Measurements from ENCODE around the gene KRTAP5-8. TPM values are rescaled to one million over a fixed set of nuclear protein-coding genes. Genes with fewer than 3 reads are reported as not detected.
A peak's percentile ranks its signal among the peaks of the same experiment; 100 is the strongest.
"Not testable (repeated sequence)": the region's sequence is repeated elsewhere in the genome, so short reads cannot be mapped to it uniquely, and the experiment has no call there.

The KRTAP5-8 gene
- total RNA-seq, 1 donor from 2014 or later, result not detected

GRCh38 chr11:71563406-71563805 lies 25.6 kb downstream of the KRTAP5-8 start:
- peaks cover 19% of the 10 kb centered on the region for H3K9me3 Mint-ChIP-seq (ENCODE audit: unreplicated experiment)
- no peak for DNase-seq
- TF ChIP-seq CTCF (IDR thresholded peaks at IDR 0.05; ENCODE audit: partially characterized antibody, unreplicated experiment), result no peak
- H3K36me3 Mint-ChIP-seq (ENCODE audit: unreplicated experiment), result peaks cover 15% of the 10 kb centered on the region
- peaks cover 13% of the 10 kb centered on the region for H3K4me1 Mint-ChIP-seq (ENCODE audit: low read depth, unreplicated experiment)
- H3K4me3 Mint-ChIP-seq (ENCODE audit: unreplicated experiment), result no peak overlapping the region
- H3K27ac Mint-ChIP-seq (ENCODE audit: unreplicated experiment), result no peak overlapping the region
- H3K27me3 Mint-ChIP-seq (ENCODE audit: unreplicated experiment), result peaks cover 12% of the 10 kb centered on the region

GRCh38 chr11:71564430-71564829 lies 26.6 kb downstream of the KRTAP5-8 start:
- H3K36me3 Mint-ChIP-seq (ENCODE audit: unreplicated experiment), result peaks cover 10% of the 10 kb centered on the region
- peaks cover 12% of the 10 kb centered on the region for H3K27me3 Mint-ChIP-seq (ENCODE audit: unreplicated experiment)
- H3K27ac Mint-ChIP-seq (ENCODE audit: unreplicated experiment), result no peak overlapping the region
- no peak for DNase-seq
- H3K9me3 Mint-ChIP-seq (ENCODE audit: unreplicated experiment), result peaks cover 23% of the 10 kb centered on the region
- no peak overlapping the region for H3K4me3 Mint-ChIP-seq (ENCODE audit: unreplicated experiment)
- TF ChIP-seq CTCF (IDR thresholded peaks at IDR 0.05; ENCODE audit: partially characterized antibody, unreplicated experiment), result no peak
- H3K4me1 Mint-ChIP-seq (ENCODE audit: low read depth, unreplicated experiment), result peaks cover 13% of the 10 kb centered on the region

- peaks cover 23% of the 10 kb centered on the region for H3K9me3 Mint-ChIP-seq (ENCODE audit: unreplicated experiment)
Observed at GRCh38 chr11:71565263-71565662, 27.4 kb downstream of the KRTAP5-8 start, which contains the start of gene KRTAP5-10. TSS of gene KRTAP5-10 (plus strand) at chr11:71565563. CDS start at chr11:71565588, 25 bp downstream.

GRCh38 chr11:71566081-71566620 lies 28.3 kb downstream of the KRTAP5-8 start:
- no peak for DNase-seq
- peaks cover 10% of the 10 kb centered on the region for H3K36me3 Mint-ChIP-seq (ENCODE audit: unreplicated experiment)

More at GRCh38 chr11:71565263-71565662, 27.4 kb downstream of the KRTAP5-8 start, which contains the start of gene KRTAP5-10:
- TF ChIP-seq CTCF (IDR thresholded peaks at IDR 0.05; ENCODE audit: partially characterized antibody, unreplicated experiment), result no peak
- peaks cover 10% of the 10 kb centered on the region for H3K36me3 Mint-ChIP-seq (ENCODE audit: unreplicated experiment)
- no peak for DNase-seq
- no peak within 1 kb of the TSS for H3K27ac Mint-ChIP-seq (ENCODE audit: unreplicated experiment)
- H3K27me3 Mint-ChIP-seq (ENCODE audit: unreplicated experiment), result peaks cover 12% of the 10 kb centered on the region
- no peak within 1 kb of the TSS for H3K4me3 Mint-ChIP-seq (ENCODE audit: unreplicated experiment)
- H3K4me1 Mint-ChIP-seq (ENCODE audit: low read depth, unreplicated experiment), result peaks cover 13% of the 10 kb centered on the region

GRCh38 chr11:71566626-71567599 lies 29.1 kb downstream of the KRTAP5-8 start:
- not testable (repeated sequence) for H3K4me3 Mint-ChIP-seq (ENCODE audit: unreplicated experiment); DNase-seq
- Mint-ChIP-seq H3K9me3 (ENCODE audit: unreplicated experiment) (peaks cover 23% of the 10 kb centered on the region), H3K4me1 (ENCODE audit: low read depth, unreplicated experiment) (peaks cover 18% of the 10 kb centered on the region), H3K36me3 (ENCODE audit: unreplicated experiment) (peaks cover 10% of the 10 kb centered on the region), H3K27ac (ENCODE audit: unreplicated experiment) (peak overlapping the region; percentile 33), H3K27me3 (ENCODE audit: unreplicated experiment) (peaks cover 12% of the 10 kb centered on the region)

More at GRCh38 chr11:71566081-71566620, 28.3 kb downstream of the KRTAP5-8 start:
- TF ChIP-seq CTCF (IDR thresholded peaks at IDR 0.05; ENCODE audit: partially characterized antibody, unreplicated experiment), result no peak
- Mint-ChIP-seq H3K9me3 (ENCODE audit: unreplicated experiment) (peaks cover 23% of the 10 kb centered on the region), H3K27ac (ENCODE audit: unreplicated experiment) (no peak overlapping the region), H3K27me3 (ENCODE audit: unreplicated experiment) (peaks cover 12% of the 10 kb centered on the region), H3K4me1 (ENCODE audit: low read depth, unreplicated experiment) (peaks cover 18% of the 10 kb centered on the region), H3K4me3 (ENCODE audit: unreplicated experiment) (no peak overlapping the region)

- peaks cover 10% of the 10 kb centered on the region for H3K36me3 Mint-ChIP-seq (ENCODE audit: unreplicated experiment)
- H3K4me1 Mint-ChIP-seq (ENCODE audit: low read depth, unreplicated experiment), result peaks cover 18% of the 10 kb centered on the region
- not testable (repeated sequence) for H3K27ac Mint-ChIP-seq (ENCODE audit: unreplicated experiment); DNase-seq; H3K4me3 Mint-ChIP-seq (ENCODE audit: unreplicated experiment)
- peaks cover 21% of the 10 kb centered on the region for H3K9me3 Mint-ChIP-seq (ENCODE audit: unreplicated experiment)
- H3K27me3 Mint-ChIP-seq (ENCODE audit: unreplicated experiment), result peaks cover 13% of the 10 kb centered on the region
Observed at GRCh38 chr11:71567633-71568032, 29.8 kb downstream of the KRTAP5-8 start.

Data from glutamatergic neuron (in vitro differentiated cells).